WERI-Rb-1 (cell line): ENCODE measurements around the gene RBM5.

Source experiments
- DNase-seq: peaks from one replicate; pipeline ENCODE4 v3.0.0-alpha.2; 2020
- H3K27ac ChIP-seq: fragments of 250-450 bp; sonication (Bioruptor Pico); 2 replicates; pipeline ENCODE4 v1.5.1; 2020; ENCODE audit warnings: mild to moderate bottlenecking, moderate library complexity
- H3K27me3 ChIP-seq: fragments of 250-450 bp; sonication (Bioruptor Pico); 2 replicates; pipeline ENCODE4 v1.5.1; 2021; ENCODE audit warnings: mild to moderate bottlenecking, low read depth, moderate library complexity; ENCODE audit not compliant: insufficient read depth, severe bottlenecking
- H3K36me3 ChIP-seq: fragments of 250-450 bp; sonication (Bioruptor Pico); 2 replicates; pipeline ENCODE4 v1.5.1; 2020; ENCODE audit warnings: mild to moderate bottlenecking, moderate library complexity
- H3K4me3 ChIP-seq: 2 replicates; pipeline ENCODE4 v1.5.1; 2011; ENCODE audit warnings: low read depth, mild to moderate bottlenecking, control low read depth, low read length
- H3K9me3 ChIP-seq: fragments of 250-450 bp; sonication (Bioruptor Pico); 2 replicates; pipeline ENCODE4 v1.5.1; 2021; ENCODE audit warnings: mild to moderate bottlenecking, moderate library complexity; ENCODE audit not compliant: severe bottlenecking
- TF ChIP-seq, protein P1 (sequence below): IDR thresholded peaks from 2 replicates; pipeline ENCODE4 v1.5.1; 2011; ENCODE audit warnings: low read depth, mild to moderate bottlenecking, control low read depth, inconsistent platforms, low read length

The RBM5 gene

DNA sequence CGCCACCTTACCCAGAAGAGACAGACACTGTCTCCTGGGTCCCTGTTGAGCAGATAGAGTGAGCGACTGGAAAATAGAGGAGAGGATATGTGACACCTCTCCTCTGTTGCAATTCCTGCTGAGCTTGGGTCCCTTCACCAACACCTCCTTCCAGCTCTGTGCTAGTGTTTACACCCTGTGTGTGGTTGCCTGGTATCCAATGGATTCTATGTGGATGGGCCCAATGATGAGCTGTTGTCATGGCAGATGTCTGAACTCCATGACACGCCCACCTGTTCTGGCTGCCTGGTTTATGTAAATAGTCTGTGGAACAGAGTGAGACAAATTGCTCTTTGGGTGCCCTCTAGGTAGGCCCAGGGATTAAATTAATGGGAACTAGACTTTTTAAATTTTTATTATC is 23.7 kb downstream of the RBM5 start:
- Histone ChIP-seq H3K36me3 (peaks cover 94% of the 10 kb centered on the region), H3K9me3 (no peaks in the 10 kb centered on the region), H3K4me3 (no peak overlapping the region), H3K27ac (no peak overlapping the region), H3K27me3 (no peaks in the 10 kb centered on the region)
- TF ChIP-seq, protein P1, sequence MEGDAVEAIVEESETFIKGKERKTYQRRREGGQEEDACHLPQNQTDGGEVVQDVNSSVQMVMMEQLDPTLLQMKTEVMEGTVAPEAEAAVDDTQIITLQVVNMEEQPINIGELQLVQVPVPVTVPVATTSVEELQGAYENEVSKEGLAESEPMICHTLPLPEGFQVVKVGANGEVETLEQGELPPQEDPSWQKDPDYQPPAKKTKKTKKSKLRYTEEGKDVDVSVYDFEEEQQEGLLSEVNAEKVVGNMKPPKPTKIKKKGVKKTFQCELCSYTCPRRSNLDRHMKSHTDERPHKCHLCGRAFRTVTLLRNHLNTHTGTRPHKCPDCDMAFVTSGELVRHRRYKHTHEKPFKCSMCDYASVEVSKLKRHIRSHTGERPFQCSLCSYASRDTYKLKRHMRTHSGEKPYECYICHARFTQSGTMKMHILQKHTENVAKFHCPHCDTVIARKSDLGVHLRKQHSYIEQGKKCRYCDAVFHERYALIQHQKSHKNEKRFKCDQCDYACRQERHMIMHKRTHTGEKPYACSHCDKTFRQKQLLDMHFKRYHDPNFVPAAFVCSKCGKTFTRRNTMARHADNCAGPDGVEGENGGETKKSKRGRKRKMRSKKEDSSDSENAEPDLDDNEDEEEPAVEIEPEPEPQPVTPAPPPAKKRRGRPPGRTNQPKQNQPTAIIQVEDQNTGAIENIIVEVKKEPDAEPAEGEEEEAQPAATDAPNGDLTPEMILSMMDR, result no peak
- no peak for DNase-seq

DNA sequence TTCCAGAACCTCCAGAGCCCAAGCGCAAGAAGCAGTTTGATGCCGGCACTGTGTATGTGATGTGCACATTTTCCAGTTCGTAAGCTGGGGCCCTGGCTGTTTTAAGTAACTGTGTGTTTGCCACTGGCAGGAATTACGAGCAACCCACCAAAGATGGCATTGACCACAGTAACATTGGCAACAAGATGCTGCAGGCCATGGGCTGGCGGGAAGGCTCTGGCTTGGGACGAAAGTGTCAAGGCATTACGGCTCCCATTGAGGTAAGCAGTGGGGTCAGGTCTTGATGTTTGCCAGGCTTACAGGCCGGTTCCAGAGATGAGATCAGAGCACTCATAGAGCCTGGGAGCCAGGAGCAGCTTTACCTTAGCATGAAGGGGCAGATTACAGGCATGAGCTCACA is 28.4 kb downstream of the RBM5 start:
- H3K9me3 ChIP-seq, result no peaks in the 10 kb centered on the region
- TF ChIP-seq, protein P1, result no peak
- H3K36me3 ChIP-seq, result peaks cover 90% of the 10 kb centered on the region
- H3K4me3 ChIP-seq, result no peak overlapping the region
- no peaks in the 10 kb centered on the region for H3K27me3 ChIP-seq
- no peak overlapping the region for H3K27ac ChIP-seq
- DNase-seq, result no peak

DNA sequence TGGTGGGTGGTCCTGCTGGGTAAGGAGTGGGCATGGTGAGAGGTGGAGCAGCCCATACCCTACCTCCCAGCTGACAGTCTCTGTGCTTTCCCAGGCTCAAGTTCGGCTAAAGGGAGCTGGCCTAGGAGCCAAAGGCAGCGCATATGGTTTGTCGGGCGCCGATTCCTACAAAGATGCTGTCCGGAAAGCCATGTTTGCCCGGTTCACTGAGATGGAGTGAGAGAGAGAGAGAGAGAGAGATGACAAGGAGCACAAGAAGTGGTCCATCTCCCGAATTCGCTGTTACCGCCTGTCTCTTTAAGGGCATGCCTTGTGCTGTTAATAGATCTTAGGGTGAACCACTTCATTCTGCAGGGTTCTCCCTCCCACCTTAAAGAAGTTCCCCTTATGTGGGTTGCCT is 29.5 kb downstream of the RBM5 start:
- Histone ChIP-seq H3K4me3 (no peak overlapping the region), H3K9me3 (no peaks in the 10 kb centered on the region), H3K36me3 (peaks cover 81% of the 10 kb centered on the region), H3K27me3 (no peaks in the 10 kb centered on the region), H3K27ac (no peak overlapping the region)
- TF ChIP-seq, protein P1, result no peak
- no peak for DNase-seq

DNA sequence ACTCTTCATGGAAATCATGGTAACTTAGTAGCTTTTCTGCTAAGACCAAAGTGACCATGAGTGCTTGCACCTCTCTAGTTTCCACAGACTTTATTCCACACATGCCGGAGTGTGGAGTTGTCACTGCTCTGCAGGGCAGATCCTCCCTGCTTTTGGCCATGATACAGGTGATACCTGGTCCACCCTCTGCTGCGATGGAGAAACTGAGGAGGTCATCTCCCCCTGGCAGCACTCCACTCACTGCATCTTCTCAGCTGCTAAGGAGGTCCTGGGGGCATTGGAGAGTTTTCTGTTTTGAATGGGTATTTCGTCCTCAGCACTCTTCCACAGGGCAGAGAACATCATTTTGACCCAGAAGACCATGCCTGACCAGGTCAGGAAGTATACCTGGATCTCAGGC is 31.1 kb downstream of the RBM5 start:
- peaks cover 66% of the 10 kb centered on the region for H3K36me3 ChIP-seq

DNA sequence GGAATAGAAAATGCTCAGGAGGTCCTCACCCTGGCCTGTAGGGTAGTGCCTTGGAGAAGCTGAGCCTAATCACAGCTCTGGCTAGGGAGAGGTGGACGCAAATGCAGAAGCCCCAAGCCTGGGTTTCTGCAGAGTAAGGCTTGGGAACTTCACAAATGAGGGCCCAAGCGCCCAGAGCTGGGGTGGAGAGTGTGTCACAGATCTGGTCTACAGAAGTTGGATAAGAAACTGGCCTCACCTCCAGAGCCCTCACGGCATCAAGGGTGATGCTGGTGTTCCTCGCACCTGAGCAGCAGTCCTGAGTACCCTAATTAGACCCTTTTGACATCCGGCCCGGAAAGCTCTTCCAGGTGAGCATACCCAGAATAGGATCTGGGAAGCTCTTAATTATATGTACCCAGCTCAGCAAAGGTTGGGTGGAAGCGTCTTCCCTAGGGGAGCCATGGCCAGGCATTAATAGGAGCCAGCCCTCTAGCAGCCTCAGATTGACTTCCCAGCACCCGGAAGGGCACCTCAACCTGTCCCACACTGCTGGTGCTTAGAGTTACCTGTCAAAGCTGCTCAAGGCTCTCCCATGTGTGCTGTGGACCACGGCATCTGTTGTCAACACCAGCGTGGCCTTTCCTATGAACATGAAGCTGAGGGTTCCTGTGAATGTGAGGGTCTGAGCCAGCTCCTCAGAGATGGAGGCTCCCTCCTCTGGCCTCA is 31.8 kb downstream of the RBM5 start:
- Histone ChIP-seq H3K27me3 (no peaks in the 10 kb centered on the region), H3K36me3 (peaks cover 59% of the 10 kb centered on the region), H3K27ac (peak overlapping the region; percentile 86; the same call in 1 of the 2 replicates), H3K4me3 (no peak overlapping the region), H3K9me3 (no peaks in the 10 kb centered on the region)
- DNase-seq, result no peak
- TF ChIP-seq, protein P1, result no peak

More for the DNA sequence above, 31.1 kb downstream of the RBM5 start:
- DNase-seq, result no peak
- TF ChIP-seq, protein P1, result no peak
- no peak overlapping the region for H3K27ac ChIP-seq
- no peaks in the 10 kb centered on the region for H3K9me3 ChIP-seq
- no peak overlapping the region for H3K4me3 ChIP-seq
- H3K27me3 ChIP-seq, result no peaks in the 10 kb centered on the region
